Left renal cortex interstitium (tissue), 4 donors: ENCODE results near the gene TEKT4. TPM values are rescaled to one million over a fixed set of nuclear protein-coding genes. Genes with fewer than 3 reads are reported as not detected.
A peak's percentile ranks its signal among the peaks of the same experiment; 100 is the strongest.
"Not testable (repeated sequence)": the region's sequence is repeated elsewhere in the genome, so short reads cannot be mapped to it uniquely, and the experiment has no call there.

Source experiments
- DNase-seq, 4 donors: peaks; one replicate each; pipeline ENCODE4 v3.0.0-alpha.2; 2013; ENCODE audit warnings: low read depth in 4 of 4, low spot score in 2 of 4, missing footprints in 1 of 4
- polyA plus RNA-seq, 4 donors: library from polyadenylated mRNA; unstranded; fragments of 120-200 nt; gene quantifications; one replicate each; pipeline ENCODE4 v1.2.1, GENCODE V29; 2013; ENCODE audit not compliant: insufficient read length in 4 of 4

TEKT4 gene
- under 1 TPM; 0.16 to 0.26 (median 0.21) TPM for polyA plus RNA-seq

GRCh38 chr2:94871226-94872087 is at the start of gene TEKT4:
TEKT4 (plus strand) TSS chr2:94871430; CDS start chr2:94871580, 150 bp downstream.
- DNase-seq, result peak in 1 of 4 donors; percentile 29

GRCh38 chr2:94839224-94839623 is 32.0 kb upstream of the TEKT4 start:
- not testable (repeated sequence) for DNase-seq

- not testable (repeated sequence) for DNase-seq
Observed at GRCh38 chr2:94856856-94857255, 14.4 kb upstream of the TEKT4 start.

- DNase-seq, result not testable (repeated sequence)
Observed at GRCh38 chr2:94857367-94858162, 13.7 kb upstream of the TEKT4 start.

GRCh38 chr2:94858163-94858888 is 12.9 kb upstream of the TEKT4 start:
- DNase-seq, result not testable (repeated sequence)

- DNase-seq, result no peak
Observed at GRCh38 chr2:94861308-94862152, 9.7 kb upstream of the TEKT4 start.

GRCh38 chr2:94862903-94863302 is 8.3 kb upstream of the TEKT4 start:
- DNase-seq, result not testable (repeated sequence)

- no peak for DNase-seq
Observed at GRCh38 chr2:94869131-94869530, 2.1 kb upstream of the TEKT4 start.

- DNase-seq, result no peak
Observed at GRCh38 chr2:94869552-94870439, 1.4 kb upstream of the TEKT4 start.

GRCh38 chr2:94870440-94871225 is 597 bp upstream of the TEKT4 start:
- DNase-seq, result no peak

- no peak for DNase-seq
Observed at GRCh38 chr2:94872088-94872618, 923 bp downstream of the TEKT4 start.

- no peak for DNase-seq
Observed at GRCh38 chr2:94872676-94873361, 1.6 kb downstream of the TEKT4 start.

GRCh38 chr2:94873362-94874276 is 2.4 kb downstream of the TEKT4 start:
- no peak for DNase-seq

GRCh38 chr2:94874277-94874997 is 3.2 kb downstream of the TEKT4 start:
- DNase-seq, result no peak

GRCh38 chr2:94875064-94875819 is 4.0 kb downstream of the TEKT4 start:
- DNase-seq, result no peak
